ENCODE measurements around the gene SMC5.
"Not testable (repeated sequence)": the region's sequence is repeated elsewhere in the genome, so short reads cannot be mapped to it uniquely, and the experiment has no call there.

- TF ChIP-seq CTCF, POLR2A (IDR thresholded peaks at IDR 0.05): not testable (repeated sequence)
Observed at GRCh38 chr9:70234208-70234607, 24.6 kb upstream of the SMC5 start.

All from lower leg skin (tissue), 3 donors.